VCaP (cell line): ENCODE results near the gene MSTO1.
"Not testable (repeated sequence)": the region's sequence is repeated elsewhere in the genome, so short reads cannot be mapped to it uniquely, and the experiment has no call there.

Experiments used
- H3K27ac ChIP-seq: fragments of 450-650 bp; 2 replicates; pipeline ENCODE4 v1.5.1; 2017
- CTCF ChIP-seq: fragments of 450-650 bp; conservative IDR thresholded peaks from 2 replicates; pipeline ENCODE4 v1.5.1; 2017; ENCODE audit warnings: mild to moderate bottlenecking, moderate library complexity

Gene MSTO1

GRCh38 chr1:155623357-155623756, 13.3 kb downstream of the MSTO1 start:
- TF ChIP-seq CTCF = no peak
- no peak overlapping the region for H3K27ac ChIP-seq

GRCh38 chr1:155626428-155626827, 16.4 kb downstream of the MSTO1 start:
- H3K27ac ChIP-seq = not testable (repeated sequence)

GRCh38 chr1:155636397-155637153, 26.6 kb downstream of the MSTO1 start:
- H3K27ac ChIP-seq = no peak overlapping the region
- TF ChIP-seq CTCF = no peak

GRCh38 chr1:155640367-155640766, 30.3 kb downstream of the MSTO1 start:
- no peak for TF ChIP-seq CTCF
- H3K27ac ChIP-seq = no peak overlapping the region

DNA sequence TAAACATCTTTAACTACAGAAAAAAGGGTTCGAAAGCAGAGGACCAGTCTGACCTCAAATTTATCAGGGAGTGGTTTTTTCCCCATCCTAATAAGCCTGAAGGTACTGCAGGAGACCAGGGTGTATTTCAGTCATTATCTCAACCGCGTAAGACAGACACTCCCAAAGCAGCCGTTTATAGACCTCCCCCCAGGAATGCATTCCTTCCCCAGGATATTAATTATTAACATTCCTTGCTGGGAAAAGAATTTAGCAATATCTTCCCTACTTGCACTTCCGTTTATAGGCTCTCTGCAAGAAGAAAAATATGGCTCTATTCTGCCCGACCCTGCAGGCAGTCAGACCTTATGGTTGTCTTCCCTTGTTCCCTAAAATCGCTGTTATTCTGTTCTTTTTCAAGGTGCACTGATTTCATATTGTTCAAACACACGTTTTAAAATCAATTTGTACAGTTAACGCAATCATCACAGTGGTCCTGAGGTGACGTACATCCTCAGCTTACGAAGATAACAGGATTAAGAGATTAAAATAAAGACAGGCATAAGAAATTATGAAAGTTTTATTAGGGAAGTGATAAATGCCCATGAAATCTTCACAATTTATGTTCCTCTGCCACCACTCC, 32.7 kb downstream of the MSTO1 start:
- not testable (repeated sequence) for H3K27ac ChIP-seq

DNA sequence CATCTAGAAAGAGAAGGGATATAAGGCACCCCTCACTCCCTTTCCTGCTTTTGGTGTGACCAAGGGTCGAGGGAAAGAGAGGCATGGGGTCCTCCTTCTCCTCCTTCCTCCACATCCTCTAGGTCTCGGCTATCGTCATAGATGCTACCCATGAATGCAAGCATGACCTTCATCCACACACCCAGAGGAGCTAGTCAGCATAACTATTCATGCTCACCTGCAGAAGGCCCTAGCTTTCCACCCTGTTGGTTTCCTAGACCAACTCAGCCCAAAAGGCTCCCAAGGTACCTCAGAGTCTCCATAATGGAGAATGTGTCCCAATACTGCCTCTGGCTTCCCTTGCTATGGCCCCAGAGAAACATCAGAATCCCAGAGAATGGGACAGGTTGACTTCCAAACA, 33.2 kb downstream of the MSTO1 start:
- H3K27ac ChIP-seq = no peak overlapping the region
- TF ChIP-seq CTCF = no peak

- TF ChIP-seq CTCF = no peak
- H3K27ac ChIP-seq = no peak overlapping the region
These were observed 35.1 kb downstream of the MSTO1 start for GRCh38 chr1:155645034-155645598.

DNA sequence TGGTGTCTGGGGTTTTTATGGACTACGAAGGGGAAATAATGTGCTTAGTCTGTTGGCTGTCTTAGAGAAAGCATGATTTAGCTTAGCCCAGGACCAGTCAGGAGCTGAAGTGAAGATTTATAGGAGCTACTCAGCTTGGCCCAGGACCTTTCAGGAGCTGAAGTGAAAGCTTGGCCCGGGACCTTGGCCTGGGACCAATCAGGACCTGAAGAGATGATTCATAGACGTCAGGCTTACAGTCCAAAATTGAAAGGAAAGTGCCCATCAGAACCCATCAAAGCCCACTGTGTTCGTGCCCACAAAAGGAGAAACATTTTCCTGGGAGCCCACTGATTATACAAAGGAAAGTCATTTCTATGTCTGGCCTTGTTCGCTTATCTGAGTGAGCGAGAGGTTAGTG, 35.6 kb downstream of the MSTO1 start:
- H3K27ac ChIP-seq = no peak overlapping the region
- TF ChIP-seq CTCF = no peak
